Nephron progenitor cell (in vitro differentiated cells): ENCODE measurements around the gene HPGDS.

Experiments used
- DNase-seq: peaks from one replicate; pipeline ENCODE4 v3.0.0; 2021
- H3K27ac Mint-ChIP-seq: 2 replicates; pipeline ENCODE4 v1.8.0; 2021; ENCODE audit warnings: mild to moderate bottlenecking, moderate library complexity, mixed read lengths
- H3K27me3 Mint-ChIP-seq: 2 replicates; pipeline ENCODE4 v1.8.0; 2021; ENCODE audit warnings: mild to moderate bottlenecking, low read depth, mixed read lengths; ENCODE audit not compliant: poor library complexity
- H3K36me3 Mint-ChIP-seq: 2 replicates; pipeline ENCODE4 v1.8.0; 2021; ENCODE audit warnings: low read depth, mixed read lengths
- H3K4me1 Mint-ChIP-seq: 2 replicates; pipeline ENCODE4 v1.8.0; 2021; ENCODE audit warnings: mixed read lengths
- H3K4me3 Mint-ChIP-seq: 2 replicates; pipeline ENCODE4 v1.8.0; 2021; ENCODE audit warnings: mild to moderate bottlenecking, moderate library complexity, mixed read lengths
- H3K9me3 Mint-ChIP-seq: 2 replicates; pipeline ENCODE4 v1.8.0; 2021; ENCODE audit warnings: mild to moderate bottlenecking, moderate library complexity, mixed read lengths
- CTCF ChIP-seq: fragments of 200-600 bp; sonication (generic); IDR thresholded peaks from 2 replicates; pipeline ENCODE4 v1.5.0; 2021; ENCODE audit warnings: antibody characterized with exemption

HPGDS gene

GRCh38 chr4:94377294-94377693 is 34.7 kb upstream of the HPGDS start:
- H3K9me3 Mint-ChIP-seq = peaks cover 7% of the 10 kb centered on the region
- H3K36me3 Mint-ChIP-seq = no peaks in the 10 kb centered on the region

GRCh38 chr4:94375364-94375763 is 32.7 kb upstream of the HPGDS start:
- Mint-ChIP-seq H3K36me3 (no peaks in the 10 kb centered on the region), H3K9me3 (peaks cover 7% of the 10 kb centered on the region), H3K27me3 (no peaks in the 10 kb centered on the region), H3K4me3 (no peak overlapping the region), H3K27ac (no peak overlapping the region), H3K4me1 (peaks cover 43% of the 10 kb centered on the region)
- no peak for DNase-seq
- no peak for TF ChIP-seq CTCF

More at GRCh38 chr4:94377294-94377693, 34.7 kb upstream of the HPGDS start:
- Mint-ChIP-seq H3K4me1 (peaks cover 36% of the 10 kb centered on the region), H3K27ac (no peak overlapping the region), H3K4me3 (no peak overlapping the region), H3K27me3 (no peaks in the 10 kb centered on the region)
- DNase-seq = no peak
- TF ChIP-seq CTCF = no peak

GRCh38 chr4:94373752-94374151 is 31.1 kb upstream of the HPGDS start:
- Mint-ChIP-seq H3K27ac (peak overlapping the region; percentile 93), H3K36me3 (peaks cover 8% of the 10 kb centered on the region), H3K4me3 (no peak overlapping the region), H3K4me1 (peaks cover 48% of the 10 kb centered on the region), H3K9me3 (peaks cover 16% of the 10 kb centered on the region), H3K27me3 (peaks cover 6% of the 10 kb centered on the region)
- DNase-seq = no peak
- no peak for TF ChIP-seq CTCF

GRCh38 chr4:94372991-94373390 is 30.4 kb upstream of the HPGDS start:
- H3K36me3 Mint-ChIP-seq = peaks cover 9% of the 10 kb centered on the region
- H3K9me3 Mint-ChIP-seq = peaks cover 16% of the 10 kb centered on the region
- TF ChIP-seq CTCF = no peak
- peak overlapping the region; percentile 93 for H3K27ac Mint-ChIP-seq
- DNase-seq = no peak
- H3K4me1 Mint-ChIP-seq = peaks cover 48% of the 10 kb centered on the region
- H3K4me3 Mint-ChIP-seq = no peak overlapping the region
- H3K27me3 Mint-ChIP-seq = peaks cover 6% of the 10 kb centered on the region

GRCh38 chr4:94372228-94372978 is 29.8 kb upstream of the HPGDS start:
- Mint-ChIP-seq H3K27ac (peak overlapping the region; percentile 93), H3K4me1 (peaks cover 48% of the 10 kb centered on the region), H3K36me3 (peaks cover 9% of the 10 kb centered on the region), H3K27me3 (peaks cover 6% of the 10 kb centered on the region), H3K4me3 (no peak overlapping the region), H3K9me3 (peaks cover 18% of the 10 kb centered on the region)
- no peak for TF ChIP-seq CTCF
- DNase-seq = no peak

GRCh38 chr4:94371290-94371689 is 28.7 kb upstream of the HPGDS start:
- Mint-ChIP-seq H3K36me3 (peaks cover 17% of the 10 kb centered on the region), H3K27ac (no peak overlapping the region), H3K4me3 (no peak overlapping the region), H3K9me3 (peaks cover 29% of the 10 kb centered on the region), H3K4me1 (peaks cover 43% of the 10 kb centered on the region), H3K27me3 (peaks cover 6% of the 10 kb centered on the region)
- DNase-seq = no peak
- TF ChIP-seq CTCF = no peak
